Measurements from ENCODE around the gene TMEM109.

TMEM109 gene

GRCh38 chr11:60914633-60915247 is 782 bp downstream of the TMEM109 start:
- H2AFZ ChIP-seq = peak overlapping the region; percentile 96
- no peaks in the 10 kb centered on the region for H3K36me3 ChIP-seq (ENCODE audit: control insufficient read depth, insufficient read depth, low read length)
- peaks cover 3% of the 10 kb centered on the region for H3K79me2 ChIP-seq
- H3K4me2 ChIP-seq (ENCODE audit: low read length) = peak overlapping the region; percentile 83
- H3K27me3 ChIP-seq (ENCODE audit: control insufficient read depth, insufficient read depth, low read length) = no peaks in the 10 kb centered on the region
- no peak overlapping the region for H3K9ac ChIP-seq
- peak overlapping the region; percentile 94 for H3K27ac ChIP-seq
- H3K4me3 ChIP-seq (ENCODE audit: low read depth, low read length) = peak overlapping the region; percentile 73
- no peak for TF ChIP-seq CTCF (IDR thresholded peaks at IDR 0.05)
- no peaks in the 10 kb centered on the region for H3K9me3 ChIP-seq (ENCODE audit: control insufficient read depth, low read length)
- H3K4me1 ChIP-seq = peaks cover 13% of the 10 kb centered on the region

- Histone ChIP-seq H3K4me2 (ENCODE audit: low read length) (peak overlapping the region; percentile 83), H3K79me2 (peaks cover 3% of the 10 kb centered on the region), H3K4me1 (peaks cover 13% of the 10 kb centered on the region), H3K9ac (no peak overlapping the region), H2AFZ (peak overlapping the region; percentile 15), H3K9me3 (ENCODE audit: control insufficient read depth, low read length) (no peaks in the 10 kb centered on the region), H3K27me3 (ENCODE audit: control insufficient read depth, insufficient read depth, low read length) (no peaks in the 10 kb centered on the region), H3K27ac (no peak overlapping the region), H3K36me3 (ENCODE audit: control insufficient read depth, insufficient read depth, low read length) (no peaks in the 10 kb centered on the region), H3K4me3 (ENCODE audit: low read depth, low read length) (peak overlapping the region; percentile 73)
- no peak for TF ChIP-seq CTCF (IDR thresholded peaks at IDR 0.05)
These were observed 1.4 kb downstream of the TMEM109 start for GRCh38 chr11:60915248-60915914.

- no peak overlapping the region for H3K4me2 ChIP-seq (ENCODE audit: low read length)
- no peak overlapping the region for H3K27ac ChIP-seq
- no peak overlapping the region for H3K4me3 ChIP-seq (ENCODE audit: low read depth, low read length)
- H3K9ac ChIP-seq = no peak overlapping the region
- H3K36me3 ChIP-seq (ENCODE audit: control insufficient read depth, insufficient read depth, low read length) = no peaks in the 10 kb centered on the region
- peaks cover 3% of the 10 kb centered on the region for H3K79me2 ChIP-seq
- TF ChIP-seq CTCF (IDR thresholded peaks at IDR 0.05) = no peak
- no peaks in the 10 kb centered on the region for H3K27me3 ChIP-seq (ENCODE audit: control insufficient read depth, insufficient read depth, low read length)
- no peak overlapping the region for H2AFZ ChIP-seq
- no peaks in the 10 kb centered on the region for H3K9me3 ChIP-seq (ENCODE audit: control insufficient read depth, low read length)
- peaks cover 13% of the 10 kb centered on the region for H3K4me1 ChIP-seq
These were observed 2.8 kb downstream of the TMEM109 start for GRCh38 chr11:60916669-60917206.

GRCh38 chr11:60917267-60917666 is 3.3 kb downstream of the TMEM109 start:
- no peak for TF ChIP-seq CTCF (IDR thresholded peaks at IDR 0.05)
- no peak overlapping the region for H3K4me3 ChIP-seq (ENCODE audit: low read depth, low read length)
- no peak overlapping the region for H3K9ac ChIP-seq
- H3K9me3 ChIP-seq (ENCODE audit: control insufficient read depth, low read length) = no peaks in the 10 kb centered on the region
- H3K27ac ChIP-seq = no peak overlapping the region
- H3K36me3 ChIP-seq (ENCODE audit: control insufficient read depth, insufficient read depth, low read length) = no peaks in the 10 kb centered on the region
- peaks cover 3% of the 10 kb centered on the region for H3K79me2 ChIP-seq
- H2AFZ ChIP-seq = no peak overlapping the region
- no peak overlapping the region for H3K4me2 ChIP-seq (ENCODE audit: low read length)
- H3K4me1 ChIP-seq = peaks cover 13% of the 10 kb centered on the region
- no peaks in the 10 kb centered on the region for H3K27me3 ChIP-seq (ENCODE audit: control insufficient read depth, insufficient read depth, low read length)

Data from parathyroid adenoma (tissue), 2 donors.